AG09309 (cell line): ENCODE measurements around the gene AIFM1.

ENCODE experiments used
- DNase-seq: peaks from one replicate; pipeline ENCODE4 v3.0.0-alpha.2; 2010; ENCODE audit warnings: low read depth
- H3K4me3 ChIP-seq: 2 replicates; pipeline ENCODE4 v1.5.1; 2011; ENCODE audit warnings: mild to moderate bottlenecking, low read depth, low read length, moderate library complexity; ENCODE audit not compliant: control insufficient read depth
- CTCF ChIP-seq: IDR thresholded peaks from 2 replicates; pipeline ENCODE4 v1.5.1; 2011; ENCODE audit warnings: mild to moderate bottlenecking, low read depth, low read length, inconsistent platforms; ENCODE audit not compliant: insufficient read depth, control insufficient read depth; ENCODE audit errors: missing control alignments

Gene AIFM1

DNA sequence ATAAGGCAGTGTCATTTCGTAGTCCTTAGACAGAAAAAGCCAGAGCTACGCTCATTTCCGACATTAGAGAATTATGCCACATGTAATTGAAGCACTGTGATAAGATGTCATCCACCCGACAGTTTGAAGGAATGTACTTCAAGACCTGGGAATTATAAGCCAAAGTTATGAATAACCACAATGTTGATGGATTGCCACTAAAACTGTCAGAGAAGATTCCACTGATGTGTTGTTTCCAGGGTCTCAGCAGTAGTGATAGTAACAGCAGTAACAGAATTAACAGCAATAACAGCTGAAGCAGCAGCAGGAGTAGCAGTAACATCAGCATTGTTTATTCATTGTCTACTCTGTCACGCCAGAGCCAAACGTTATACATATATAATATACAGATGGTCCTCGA, 30.8 kb upstream of the AIFM1 start:
- H3K4me3 ChIP-seq: no peak overlapping the region
- no peak for TF ChIP-seq CTCF
- no peak for DNase-seq

- no peak overlapping the region for H3K4me3 ChIP-seq
- DNase-seq: no peak
- TF ChIP-seq CTCF: no peak
Measured at GRCh38 chrX:130190801-130191200, 25.2 kb upstream of the AIFM1 start.

- TF ChIP-seq CTCF: no peak
- no peak overlapping the region for H3K4me3 ChIP-seq
- DNase-seq: no peak
Measured at GRCh38 chrX:130186651-130187050, 21.0 kb upstream of the AIFM1 start.

DNA sequence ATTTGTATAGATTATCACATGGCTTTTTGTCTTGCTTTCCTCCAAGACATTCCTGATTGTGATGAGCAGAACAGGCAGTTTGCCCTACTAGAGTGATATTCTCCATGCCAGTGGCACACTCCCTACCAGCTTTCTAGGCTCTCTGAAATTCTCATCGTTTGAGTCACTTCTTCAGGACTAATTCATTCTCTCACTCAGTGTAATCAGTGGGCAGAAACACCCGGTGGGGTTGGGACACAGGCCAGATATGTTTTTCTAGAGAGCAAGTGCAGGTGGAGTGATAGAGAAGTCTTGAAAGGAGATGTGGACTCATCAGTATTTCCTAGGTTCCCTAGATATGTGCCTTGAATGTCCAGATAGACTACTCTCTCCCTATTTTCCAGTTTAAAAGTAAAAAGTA, 19.2 kb upstream of the AIFM1 start:
- no peak for TF ChIP-seq CTCF
- no peak for DNase-seq
- no peak overlapping the region for H3K4me3 ChIP-seq

GRCh38 chrX:130184168-130184567, 18.5 kb upstream of the AIFM1 start:
- no peak for TF ChIP-seq CTCF
- DNase-seq: no peak
- no peak overlapping the region for H3K4me3 ChIP-seq

DNA sequence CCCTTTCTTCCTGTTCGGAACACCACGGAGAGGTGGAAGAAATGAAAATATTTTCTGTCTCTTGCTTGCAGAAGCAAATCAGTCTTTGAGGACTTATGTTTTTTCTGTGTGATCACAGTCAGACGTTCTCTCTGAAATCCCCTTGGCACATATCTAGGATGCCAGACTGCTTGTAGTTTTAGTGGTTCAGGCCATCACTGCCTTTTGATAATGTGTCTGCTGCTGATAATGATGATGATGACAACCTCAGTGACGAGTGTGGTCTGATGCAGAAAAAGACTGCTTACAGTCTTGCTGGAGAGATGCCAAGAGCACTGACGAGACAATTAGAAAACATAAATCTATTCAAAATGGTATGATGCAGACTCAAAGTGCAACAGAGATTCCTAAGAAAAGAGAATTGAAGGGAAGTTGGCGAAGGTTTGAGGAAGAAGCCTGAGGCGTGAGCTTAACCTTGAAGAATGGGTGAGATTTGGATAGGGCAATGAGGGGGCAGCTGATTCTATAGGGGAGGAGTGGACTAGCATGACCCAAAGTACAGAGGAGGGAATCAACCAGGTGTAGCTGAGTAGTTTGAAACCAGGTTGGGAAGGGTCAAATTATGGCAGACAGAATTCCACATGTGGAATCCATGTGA, 14.1 kb upstream of the AIFM1 start:
- no peak for TF ChIP-seq CTCF
- DNase-seq: no peak
- H3K4me3 ChIP-seq: no peak overlapping the region

DNA sequence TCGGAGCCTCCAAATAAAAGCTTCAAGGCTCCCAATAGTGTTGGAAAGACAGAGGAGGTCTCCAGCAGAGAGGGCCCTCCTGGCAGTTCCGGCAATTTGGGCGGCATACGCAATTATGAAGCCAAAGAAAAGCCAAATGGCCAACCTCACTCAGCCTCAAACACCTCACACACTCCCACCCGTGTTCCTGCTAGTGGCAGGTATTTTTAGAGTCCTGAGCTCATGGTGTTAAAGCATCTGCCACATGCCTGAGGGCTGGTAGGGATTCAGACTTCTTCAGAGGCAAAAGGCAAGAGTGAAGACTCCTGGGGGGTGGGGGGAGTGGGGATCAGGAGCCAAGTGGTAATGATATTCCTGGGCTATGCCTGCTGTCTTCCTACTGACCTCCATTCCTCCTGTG, 13.5 kb upstream of the AIFM1 start:
- no peak for DNase-seq
- no peak for TF ChIP-seq CTCF
- no peak overlapping the region for H3K4me3 ChIP-seq
